ENCODE measurements around the gene TM4SF1. TPM values are rescaled to one million over a fixed set of nuclear protein-coding genes. Genes with fewer than 3 reads are reported as not detected.

TM4SF1 gene
- total RNA-seq, 1 donor from 2014 or later, result 9.6 TPM

Other genes starting within 250 kb of the TM4SF1 start
- 5.1 TPM for gene HPS3, start 248.0 kb downstream of the TM4SF1 start, total RNA-seq
- 1,073 TPM for gene CP, start 155.8 kb downstream of the TM4SF1 start, total RNA-seq
- gene TM4SF18, start 44.0 kb downstream of the TM4SF1 start, total RNA-seq, result 1.4 TPM
- gene TM4SF4, start 97.0 kb upstream of the TM4SF1 start, total RNA-seq, result 220 TPM